MM.1S (cell line): ENCODE results near the gene NRXN3.

ENCODE experiments used
- CTCF ChIP-seq: fragments of 300-600 bp; sonication (generic); IDR thresholded peaks from 2 replicates; pipeline ENCODE4 v1.5.1; 2016; ENCODE audit warnings: antibody characterized with exemption, low read length, mixed read lengths
- EZH2 ChIP-seq: fragments of 300-600 bp; sonication (generic); optimal IDR thresholded peaks from 2 replicates; pipeline ENCODE3; 2017; ENCODE audit warnings: low read depth, mild to moderate bottlenecking, antibody characterized with exemption, low read length, mixed read lengths
- EZH2phosphoT487 ChIP-seq: fragments of 300-600 bp; sonication (generic); IDR thresholded peaks from 2 replicates; pipeline ENCODE4 v1.6.1; 2018; ENCODE audit warnings: antibody characterized with exemption, low read length

- TF ChIP-seq CTCF (no peak), EZH2phosphoT487 (no peak), EZH2 (no peak)
Observed at GRCh38 chr14:79602742-79603141, 1432.6 kb downstream of the NRXN3 start.
